ENCODE measurements around the gene TTYH1. TPM values are rescaled to one million over a fixed set of nuclear protein-coding genes. Genes with fewer than 3 reads are reported as not detected.

TTYH1 gene
- polyA plus RNA-seq, 2 of the 4 experiments (the other 2 are of a cell fraction), result 0.15 to 0.31 TPM

DNA sequence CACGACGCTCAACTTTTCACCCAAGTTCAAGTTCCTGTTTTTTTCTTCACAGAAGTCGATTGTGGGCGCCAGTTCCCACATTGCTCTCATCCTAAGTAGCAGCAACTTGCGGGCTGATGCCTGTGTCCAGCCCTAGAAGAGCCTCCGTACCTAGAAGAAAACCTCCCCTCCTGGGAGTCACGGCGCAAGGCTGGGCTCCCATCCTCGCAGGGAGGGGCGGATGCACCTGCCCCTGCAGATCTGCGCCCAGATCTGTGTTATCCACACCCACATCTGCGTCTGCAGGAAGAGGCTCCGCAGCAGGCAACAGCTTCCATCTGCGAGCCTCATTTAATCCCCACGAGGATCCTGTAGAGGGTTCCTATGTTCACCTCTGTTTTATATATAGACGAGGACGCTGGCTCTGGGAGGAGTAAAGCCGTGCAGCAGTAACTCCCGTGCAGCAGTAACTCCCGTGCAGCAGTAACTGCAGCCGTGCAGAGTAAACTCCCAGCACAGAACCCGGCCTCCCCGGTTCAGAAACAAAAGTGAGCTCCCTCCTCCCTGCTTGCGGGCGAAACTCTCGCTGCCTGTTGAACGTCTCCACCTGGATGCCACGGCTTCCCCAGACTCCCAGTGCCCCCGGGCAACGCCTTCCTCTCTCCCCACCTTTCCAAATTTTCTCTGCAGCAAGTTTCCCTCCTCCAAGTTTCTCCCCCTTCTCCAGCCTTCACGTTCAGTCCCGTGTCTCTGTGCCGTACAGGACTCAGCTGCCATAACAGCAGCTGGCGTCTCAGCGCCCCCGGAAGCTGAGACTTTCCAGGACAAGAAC lies 27.1 kb upstream of the TTYH1 start (continued):
- no peak for TF ChIP-seq HEYL (CRISPR knock-in tag; IDR thresholded peaks at IDR 0.05)
- TF ChIP-seq PBX3 (IDR thresholded peaks at IDR 0.05), result no peak
- no peak for TF ChIP-seq EHMT2 (IDR thresholded peaks at IDR 0.05; ENCODE audit: low read depth)
- no peak for TF ChIP-seq FOSL2 (IDR thresholded peaks at IDR 0.05)
- no peak for TF ChIP-seq FOSL2 (CRISPR knock-in tag; IDR thresholded peaks at IDR 0.05)
- no peak for TF ChIP-seq SREBF2 (IDR thresholded peaks at IDR 0.05)
- no peak for TF ChIP-seq PHF8 (IDR thresholded peaks at IDR 0.05; ENCODE audit: borderline replicate concordance, low read depth)

DNA sequence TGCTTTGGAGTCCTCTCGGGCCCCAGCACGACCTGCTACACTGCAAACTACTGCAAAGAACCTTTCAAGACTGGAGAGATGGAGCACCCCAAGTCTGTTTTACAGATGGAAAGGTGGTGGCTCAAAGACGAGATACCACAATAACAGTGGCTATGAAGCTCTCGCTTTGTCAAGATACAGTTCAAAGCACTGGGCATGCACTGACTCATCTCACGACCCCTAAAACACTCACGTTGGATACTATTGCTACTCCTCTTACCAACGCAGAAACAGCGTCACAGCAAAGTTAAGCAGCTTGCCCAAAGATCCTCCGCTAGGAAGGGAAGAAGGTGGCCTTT lies 26.5 kb upstream of the TTYH1 start:
- no peak for ATAC-seq
- Histone ChIP-seq H3K4me1 (0 out of 3 replicates have a peak, but pooled peaks cover 5% of the 10 kb centered on the region), H3K4me2 (peak overlapping the region; percentile 45), H3K27ac (no peak overlapping the region), H3K9me3 (peaks cover 7% of the 10 kb centered on the region; the same call in 2 of the 3 replicates), H3K4me3 (peak overlapping the region; percentile 13; the same call in 2 of the 3 replicates)
- ChIA-PET CTCF (interaction anchor here (0.6 to 1.8 kb wide), 7 partner anchors 11 to 590 kb away, joined by 3 to 6 read pairs (median 3); no protein-coding TSS in a partner anchor), POLR2A (no interaction called here)
- DNase-seq (ENCODE audit: low read depth in 1 of 2, low spot score in 1 of 2), result no peak
- FAIRE-seq, result no peak
- WGBS (ENCODE audit: missing lambda C conversion rate), result 36% methylated on average over 9 of the region's 9 CpGs
- no peak for TF ChIP-seq ZNF302 (CRISPR knock-in tag; IDR thresholded peaks at IDR 0.05)
- TF ChIP-seq SREBF2 (IDR thresholded peaks at IDR 0.05), result no peak
- TF ChIP-seq PBX3 (IDR thresholded peaks at IDR 0.05), result no peak
- TF ChIP-seq JUN (IDR thresholded peaks at IDR 0.05), result no peak
- TF ChIP-seq TP53 (CRISPR knock-in tag; IDR thresholded peaks at IDR 0.05), result no peak

GRCh38 chr19:54389553-54389952 lies 25.7 kb upstream of the TTYH1 start:
- CTCF ChIA-PET, result interaction anchor here (0.6 to 4.3 kb wide), 11 partner anchors 7 to 589 kb away, joined by 3 to 70 read pairs (median 12); partner anchors contain the start of gene TTYH1
- FAIRE-seq (no peak), DNase-seq (ENCODE audit: low read depth in 1 of 2, low spot score in 1 of 2) (no peak)

More at GRCh38 chr19:54389553-54389952, 25.7 kb upstream of the TTYH1 start:
- no peak overlapping the region for H3K4me2 ChIP-seq
- H3K9me3 ChIP-seq, result peaks cover 7% of the 10 kb centered on the region; the same call in 2 of the 3 replicates
- TF ChIP-seq MAX (IDR thresholded peaks at IDR 0.05) (no peak), KDM5A (IDR thresholded peaks at IDR 0.05) (no peak), EP300 (IDR thresholded peaks at IDR 0.05) (no peak), FOSL2 (IDR thresholded peaks at IDR 0.05) (no peak), FOSL2 (CRISPR knock-in tag; IDR thresholded peaks at IDR 0.05) (no peak), RFX5 (IDR thresholded peaks at IDR 0.05) (no peak), USF2 (IDR thresholded peaks at IDR 0.05) (no peak), HEYL (CRISPR knock-in tag; IDR thresholded peaks at IDR 0.05) (no peak), NPAS2 (CRISPR knock-in tag; IDR thresholded peaks at IDR 0.05; ENCODE audit: borderline replicate concordance) (no peak), RNF2 (IDR thresholded peaks at IDR 0.05; ENCODE audit: borderline replicate concordance, low read depth) (no peak), FOXS1 (CRISPR knock-in tag; IDR thresholded peaks at IDR 0.05) (no peak), JUNB (IDR thresholded peaks at IDR 0.05) (no peak), ZSCAN20 (CRISPR knock-in tag; IDR thresholded peaks at IDR 0.05) (no peak), JUN (IDR thresholded peaks at IDR 0.05) (no peak), MAFK (IDR thresholded peaks at IDR 0.05; ENCODE audit: partially characterized antibody) (no peak), SREBF2 (IDR thresholded peaks at IDR 0.05) (no peak), ZNF302 (CRISPR knock-in tag; IDR thresholded peaks at IDR 0.05) (no peak), NR3C1 (IDR thresholded peaks at IDR 0.05) (no peak)
- TF ChIP-seq, protein P1, sequence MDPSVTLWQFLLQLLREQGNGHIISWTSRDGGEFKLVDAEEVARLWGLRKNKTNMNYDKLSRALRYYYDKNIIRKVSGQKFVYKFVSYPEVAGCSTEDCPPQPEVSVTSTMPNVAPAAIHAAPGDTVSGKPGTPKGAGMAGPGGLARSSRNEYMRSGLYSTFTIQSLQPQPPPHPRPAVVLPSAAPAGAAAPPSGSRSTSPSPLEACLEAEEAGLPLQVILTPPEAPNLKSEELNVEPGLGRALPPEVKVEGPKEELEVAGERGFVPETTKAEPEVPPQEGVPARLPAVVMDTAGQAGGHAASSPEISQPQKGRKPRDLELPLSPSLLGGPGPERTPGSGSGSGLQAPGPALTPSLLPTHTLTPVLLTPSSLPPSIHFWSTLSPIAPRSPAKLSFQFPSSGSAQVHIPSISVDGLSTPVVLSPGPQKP (IDR thresholded peaks at IDR 0.05; ENCODE audit: low read depth, low read length), result no peak
- TF ChIP-seq, protein P2, sequence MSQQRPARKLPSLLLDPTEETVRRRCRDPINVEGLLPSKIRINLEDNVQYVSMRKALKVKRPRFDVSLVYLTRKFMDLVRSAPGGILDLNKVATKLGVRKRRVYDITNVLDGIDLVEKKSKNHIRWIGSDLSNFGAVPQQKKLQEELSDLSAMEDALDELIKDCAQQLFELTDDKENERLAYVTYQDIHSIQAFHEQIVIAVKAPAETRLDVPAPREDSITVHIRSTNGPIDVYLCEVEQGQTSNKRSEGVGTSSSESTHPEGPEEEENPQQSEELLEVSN (IDR thresholded peaks at IDR 0.05; ENCODE audit: borderline replicate concordance, low read depth), result no peak
- TF ChIP-seq, protein P3, sequence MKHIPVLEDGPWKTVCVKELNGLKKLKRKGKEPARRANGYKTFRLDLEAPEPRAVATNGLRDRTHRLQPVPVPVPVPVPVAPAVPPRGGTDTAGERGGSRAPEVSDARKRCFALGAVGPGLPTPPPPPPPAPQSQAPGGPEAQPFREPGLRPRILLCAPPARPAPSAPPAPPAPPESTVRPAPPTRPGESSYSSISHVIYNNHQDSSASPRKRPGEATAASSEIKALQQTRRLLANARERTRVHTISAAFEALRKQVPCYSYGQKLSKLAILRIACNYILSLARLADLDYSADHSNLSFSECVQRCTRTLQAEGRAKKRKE (CRISPR knock-in tag; IDR thresholded peaks at IDR 0.05; ENCODE audit: low read depth), result no peak
- H3K4me3 ChIP-seq, result no peak overlapping the region
- 0 out of 3 replicates have a peak, but pooled peaks cover 5% of the 10 kb centered on the region for H3K4me1 ChIP-seq
- POLR2A ChIA-PET, result no interaction called here
- ATAC-seq, result no peak
- H3K27ac ChIP-seq, result no peak overlapping the region
- WGBS (ENCODE audit: missing lambda C conversion rate), result 19% methylated on average over 4 of the region's 4 CpGs
